ENCODE results near the gene PCDHGA9. TPM values are rescaled to one million over a fixed set of nuclear protein-coding genes. Genes with fewer than 3 reads are reported as not detected.
"Not testable (repeated sequence)": the region's sequence is repeated elsewhere in the genome, so short reads cannot be mapped to it uniquely, and the experiment has no call there.

The PCDHGA9 gene
- total RNA-seq, 1 experiment from 2014 or later, result 0.15 TPM

DNA sequence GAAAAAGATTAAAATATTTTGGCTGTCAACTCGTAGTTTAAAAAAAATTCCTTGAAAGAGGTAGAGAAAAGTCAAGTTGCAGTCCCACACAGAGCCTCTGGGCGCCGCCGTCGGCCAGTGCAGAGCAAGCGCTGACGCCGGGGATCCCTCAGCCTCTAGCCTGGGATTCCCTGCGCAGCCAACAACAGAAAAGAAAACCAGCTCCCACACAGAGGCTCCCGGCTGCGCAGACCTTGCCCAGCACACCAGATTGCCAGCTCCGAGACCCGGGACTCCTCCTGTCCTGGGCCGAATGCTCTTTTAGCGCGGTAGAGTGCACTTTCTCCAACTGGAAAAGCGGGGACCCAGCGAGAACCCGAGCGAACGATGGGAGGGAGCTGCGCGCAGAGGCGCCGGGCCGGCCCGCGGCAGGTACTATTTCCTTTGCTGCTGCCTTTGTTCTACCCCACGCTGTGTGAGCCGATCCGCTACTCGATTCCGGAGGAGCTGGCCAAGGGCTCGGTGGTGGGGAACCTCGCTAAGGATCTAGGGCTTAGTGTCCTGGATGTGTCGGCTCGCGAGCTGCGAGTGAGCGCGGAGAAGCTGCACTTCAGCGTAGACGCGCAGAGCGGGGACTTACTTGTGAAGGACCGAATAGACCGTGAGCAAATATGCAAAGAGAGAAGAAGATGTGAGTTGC, 15.1 kb downstream of the PCDHGA9 start, which contains the start of gene PCDHGB7:
Gene PCDHGB7, plus strand, starts transcription at position 184 of the 679 bp plus-strand sequence. Its CDS starts 183 bp downstream, at position 367.
- H3K27me3 ChIP-seq (ENCODE audit: control insufficient read depth, insufficient read depth, low read length); H3K27ac ChIP-seq (ENCODE audit: low read length); H3K4me1 ChIP-seq (ENCODE audit: control insufficient read depth, insufficient read depth, low read length); BruUV-seq (replicated peaks); H3K36me3 ChIP-seq (ENCODE audit: control insufficient read depth, insufficient read depth, low read length); in situ Hi-C loops (cut with HindIII; ENCODE audit: low pct_unique_long_range_greater_than_20kb, low sequenced_read_pairs); H3K9me3 ChIP-seq (ENCODE audit: control insufficient read depth, insufficient read depth, low read depth, low read length): not testable (repeated sequence)
- peak; percentile 57 for DNase-seq (ENCODE audit: low read depth, low spot score)
- ChIA-PET CTCF (interaction anchor here (0.6 to 2.2 kb wide), 22 partner anchors 13 to 323 kb away, joined by 3 to 17 read pairs (median 4); partner anchors contain the start of genes PCDHB14, PCDHB2, PCDHGA1 and PCDHGA12), POLR2A (interaction anchor here (0.5 kb wide), 1 partner anchor 145 kb away, joined by 3 read pairs; no protein-coding TSS in a partner anchor)
- peak; percentile 99 for ATAC-seq
- TF ChIP-seq, protein P1, sequence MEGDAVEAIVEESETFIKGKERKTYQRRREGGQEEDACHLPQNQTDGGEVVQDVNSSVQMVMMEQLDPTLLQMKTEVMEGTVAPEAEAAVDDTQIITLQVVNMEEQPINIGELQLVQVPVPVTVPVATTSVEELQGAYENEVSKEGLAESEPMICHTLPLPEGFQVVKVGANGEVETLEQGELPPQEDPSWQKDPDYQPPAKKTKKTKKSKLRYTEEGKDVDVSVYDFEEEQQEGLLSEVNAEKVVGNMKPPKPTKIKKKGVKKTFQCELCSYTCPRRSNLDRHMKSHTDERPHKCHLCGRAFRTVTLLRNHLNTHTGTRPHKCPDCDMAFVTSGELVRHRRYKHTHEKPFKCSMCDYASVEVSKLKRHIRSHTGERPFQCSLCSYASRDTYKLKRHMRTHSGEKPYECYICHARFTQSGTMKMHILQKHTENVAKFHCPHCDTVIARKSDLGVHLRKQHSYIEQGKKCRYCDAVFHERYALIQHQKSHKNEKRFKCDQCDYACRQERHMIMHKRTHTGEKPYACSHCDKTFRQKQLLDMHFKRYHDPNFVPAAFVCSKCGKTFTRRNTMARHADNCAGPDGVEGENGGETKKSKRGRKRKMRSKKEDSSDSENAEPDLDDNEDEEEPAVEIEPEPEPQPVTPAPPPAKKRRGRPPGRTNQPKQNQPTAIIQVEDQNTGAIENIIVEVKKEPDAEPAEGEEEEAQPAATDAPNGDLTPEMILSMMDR (IDR thresholded peaks at IDR 0.05), result peak; percentile 99
- TF ChIP-seq TCF7L2 (IDR thresholded peaks at IDR 0.05; ENCODE audit: low read depth, low read length), result peak; percentile 18; the same call in 1 of the 2 replicates
- peak within 1 kb of the TSS; percentile 56 to 64 for H3K4me3 ChIP-seq (ENCODE audit: low read depth in 2 of 2, low read length in 2 of 2)
- intact Hi-C loops (cut with micrococcal nuclease; ENCODE audit: unreplicated experiment), result loop anchor here (1.0 to 10.0 kb wide), 2 partner anchors 53 to 107 kb away; partner anchors contain the start of gene PCDHGA5

DNA sequence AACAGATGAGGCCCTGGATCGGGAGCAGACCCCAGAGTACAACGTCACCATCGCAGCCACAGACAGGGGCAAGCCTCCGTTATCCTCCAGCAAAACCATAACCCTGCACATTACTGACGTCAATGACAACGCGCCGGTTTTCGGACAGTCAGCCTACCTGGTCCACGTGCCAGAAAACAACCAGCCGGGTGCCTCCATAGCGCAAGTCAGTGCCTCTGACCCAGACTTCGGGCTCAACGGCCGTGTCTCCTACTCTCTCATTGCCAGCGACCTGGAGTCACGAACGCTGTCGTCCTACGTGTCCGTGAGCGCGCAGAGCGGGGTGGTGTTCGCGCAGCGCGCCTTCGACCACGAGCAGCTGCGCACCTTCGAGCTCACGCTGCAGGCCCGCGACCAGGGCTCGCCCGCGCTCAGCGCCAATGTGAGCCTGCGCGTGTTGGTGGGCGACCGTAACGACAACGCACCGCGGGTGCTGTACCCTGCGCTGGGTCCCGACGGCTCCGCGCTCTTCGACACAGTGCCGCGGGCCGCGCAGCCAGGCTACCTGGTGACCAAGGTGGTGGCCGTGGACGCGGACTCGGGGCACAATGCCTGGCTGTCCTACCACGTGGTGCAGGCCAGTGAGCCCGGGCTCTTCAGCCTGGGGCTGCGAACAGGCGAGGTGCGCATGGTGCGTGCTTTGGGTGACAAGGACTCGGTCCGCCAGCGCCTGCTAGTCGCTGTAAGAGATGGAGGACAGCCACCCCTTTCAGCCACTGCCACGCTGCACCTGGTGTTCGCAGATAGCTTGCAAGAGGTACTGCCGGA, 16.7 kb downstream of the PCDHGA9 start:
- in situ Hi-C loops (cut with HindIII; ENCODE audit: low pct_unique_long_range_greater_than_20kb, low sequenced_read_pairs) (no loop called here), intact Hi-C loops (cut with micrococcal nuclease; ENCODE audit: unreplicated experiment) (loop anchor here (10.0 kb wide), 1 partner anchor 54 kb away; the partner anchor contains the start of gene PCDHGA5)
- CTCF ChIA-PET, result no interaction called here
- H3K27me3 ChIP-seq (ENCODE audit: control insufficient read depth, insufficient read depth, low read length), result no peaks in the 10 kb centered on the region
- ATAC-seq (no peak), DNase-seq (ENCODE audit: low read depth, low spot score) (no peak)
- no peak overlapping the region for H3K27ac ChIP-seq (ENCODE audit: low read length)
- H3K4me3 ChIP-seq (ENCODE audit: low read depth in 2 of 2, low read length in 2 of 2), result no peak overlapping the region
- POLR2A ChIA-PET, result no interaction called here
- TF ChIP-seq POLR2AphosphoS5 (IDR thresholded peaks at IDR 0.05; ENCODE audit: low read depth, low read length), result no peak
- TF ChIP-seq, protein P1 (IDR thresholded peaks at IDR 0.05), result no peak
- no peak for TF ChIP-seq TCF7L2 (IDR thresholded peaks at IDR 0.05; ENCODE audit: low read depth, low read length)
- no peak for TF ChIP-seq SIN3A (IDR thresholded peaks at IDR 0.05; ENCODE audit: borderline replicate concordance, insufficient read depth, low read depth, low read length)
- TF ChIP-seq, protein P2, sequence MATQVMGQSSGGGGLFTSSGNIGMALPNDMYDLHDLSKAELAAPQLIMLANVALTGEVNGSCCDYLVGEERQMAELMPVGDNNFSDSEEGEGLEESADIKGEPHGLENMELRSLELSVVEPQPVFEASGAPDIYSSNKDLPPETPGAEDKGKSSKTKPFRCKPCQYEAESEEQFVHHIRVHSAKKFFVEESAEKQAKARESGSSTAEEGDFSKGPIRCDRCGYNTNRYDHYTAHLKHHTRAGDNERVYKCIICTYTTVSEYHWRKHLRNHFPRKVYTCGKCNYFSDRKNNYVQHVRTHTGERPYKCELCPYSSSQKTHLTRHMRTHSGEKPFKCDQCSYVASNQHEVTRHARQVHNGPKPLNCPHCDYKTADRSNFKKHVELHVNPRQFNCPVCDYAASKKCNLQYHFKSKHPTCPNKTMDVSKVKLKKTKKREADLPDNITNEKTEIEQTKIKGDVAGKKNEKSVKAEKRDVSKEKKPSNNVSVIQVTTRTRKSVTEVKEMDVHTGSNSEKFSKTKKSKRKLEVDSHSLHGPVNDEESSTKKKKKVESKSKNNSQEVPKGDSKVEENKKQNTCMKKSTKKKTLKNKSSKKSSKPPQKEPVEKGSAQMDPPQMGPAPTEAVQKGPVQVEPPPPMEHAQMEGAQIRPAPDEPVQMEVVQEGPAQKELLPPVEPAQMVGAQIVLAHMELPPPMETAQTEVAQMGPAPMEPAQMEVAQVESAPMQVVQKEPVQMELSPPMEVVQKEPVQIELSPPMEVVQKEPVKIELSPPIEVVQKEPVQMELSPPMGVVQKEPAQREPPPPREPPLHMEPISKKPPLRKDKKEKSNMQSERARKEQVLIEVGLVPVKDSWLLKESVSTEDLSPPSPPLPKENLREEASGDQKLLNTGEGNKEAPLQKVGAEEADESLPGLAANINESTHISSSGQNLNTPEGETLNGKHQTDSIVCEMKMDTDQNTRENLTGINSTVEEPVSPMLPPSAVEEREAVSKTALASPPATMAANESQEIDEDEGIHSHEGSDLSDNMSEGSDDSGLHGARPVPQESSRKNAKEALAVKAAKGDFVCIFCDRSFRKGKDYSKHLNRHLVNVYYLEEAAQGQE (IDR thresholded peaks at IDR 0.05; ENCODE audit: insufficient read depth in 1 of 2, low read depth in 2 of 2, low read length in 1 of 2), result no peak
- no peaks in the 10 kb centered on the region; the same call in 1 of the 2 replicates for H3K4me1 ChIP-seq (ENCODE audit: control insufficient read depth, insufficient read depth, low read length)
- peaks cover 7% of the 10 kb centered on the region; the same call in 1 of the 2 replicates for H3K9me3 ChIP-seq (ENCODE audit: control insufficient read depth, insufficient read depth, low read depth, low read length)
- no peaks in the 10 kb centered on the region for H3K36me3 ChIP-seq (ENCODE audit: control insufficient read depth, insufficient read depth, low read length)
- no TSS peak for BruUV-seq (replicated peaks)

Data from Panc1 (cell line).